C4-2B (cell line): ENCODE measurements around the gene SOX5.

Source experiments
- H3K27ac ChIP-seq: fragments of 450-650 bp; 2 replicates; pipeline ENCODE4 v1.5.1; 2017
- ZFX ChIP-seq: fragments of 450-650 bp; IDR thresholded peaks from 2 replicates; pipeline ENCODE4 v1.6.1; 2017
- TF ChIP-seq, protein P1 (sequence below): fragments of 450-650 bp; conservative IDR thresholded peaks from 2 replicates; pipeline ENCODE4 v1.5.1; 2017; ENCODE audit warnings: mild to moderate bottlenecking

Gene SOX5

DNA sequence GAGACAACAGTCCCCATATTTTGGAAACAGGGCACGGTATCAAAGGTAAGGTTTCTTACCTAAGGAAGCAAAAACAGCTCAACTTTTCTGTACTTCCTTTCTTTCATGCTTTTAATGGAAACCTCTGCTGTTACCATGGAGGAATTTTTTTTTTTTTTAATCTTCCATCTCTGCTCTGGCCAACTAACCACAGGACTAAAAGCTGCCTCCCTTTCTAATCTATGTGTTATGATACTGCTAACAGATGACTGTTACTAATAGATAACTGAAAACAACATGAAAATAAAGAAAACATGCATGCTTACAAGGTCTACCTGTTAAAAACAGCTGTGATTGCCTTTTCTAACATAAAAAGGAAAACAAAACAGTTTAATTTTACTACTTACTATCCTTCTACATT, 168.4 kb downstream of the SOX5 start:
- TF ChIP-seq ZFX: no peak
- TF ChIP-seq, protein P1, sequence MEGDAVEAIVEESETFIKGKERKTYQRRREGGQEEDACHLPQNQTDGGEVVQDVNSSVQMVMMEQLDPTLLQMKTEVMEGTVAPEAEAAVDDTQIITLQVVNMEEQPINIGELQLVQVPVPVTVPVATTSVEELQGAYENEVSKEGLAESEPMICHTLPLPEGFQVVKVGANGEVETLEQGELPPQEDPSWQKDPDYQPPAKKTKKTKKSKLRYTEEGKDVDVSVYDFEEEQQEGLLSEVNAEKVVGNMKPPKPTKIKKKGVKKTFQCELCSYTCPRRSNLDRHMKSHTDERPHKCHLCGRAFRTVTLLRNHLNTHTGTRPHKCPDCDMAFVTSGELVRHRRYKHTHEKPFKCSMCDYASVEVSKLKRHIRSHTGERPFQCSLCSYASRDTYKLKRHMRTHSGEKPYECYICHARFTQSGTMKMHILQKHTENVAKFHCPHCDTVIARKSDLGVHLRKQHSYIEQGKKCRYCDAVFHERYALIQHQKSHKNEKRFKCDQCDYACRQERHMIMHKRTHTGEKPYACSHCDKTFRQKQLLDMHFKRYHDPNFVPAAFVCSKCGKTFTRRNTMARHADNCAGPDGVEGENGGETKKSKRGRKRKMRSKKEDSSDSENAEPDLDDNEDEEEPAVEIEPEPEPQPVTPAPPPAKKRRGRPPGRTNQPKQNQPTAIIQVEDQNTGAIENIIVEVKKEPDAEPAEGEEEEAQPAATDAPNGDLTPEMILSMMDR: no peak
- no peak overlapping the region for H3K27ac ChIP-seq

GRCh38 chr12:23775208-23775607, 174.3 kb downstream of the SOX5 start:
- TF ChIP-seq, protein P1: no peak
- TF ChIP-seq ZFX: no peak
- no peak overlapping the region for H3K27ac ChIP-seq

DNA sequence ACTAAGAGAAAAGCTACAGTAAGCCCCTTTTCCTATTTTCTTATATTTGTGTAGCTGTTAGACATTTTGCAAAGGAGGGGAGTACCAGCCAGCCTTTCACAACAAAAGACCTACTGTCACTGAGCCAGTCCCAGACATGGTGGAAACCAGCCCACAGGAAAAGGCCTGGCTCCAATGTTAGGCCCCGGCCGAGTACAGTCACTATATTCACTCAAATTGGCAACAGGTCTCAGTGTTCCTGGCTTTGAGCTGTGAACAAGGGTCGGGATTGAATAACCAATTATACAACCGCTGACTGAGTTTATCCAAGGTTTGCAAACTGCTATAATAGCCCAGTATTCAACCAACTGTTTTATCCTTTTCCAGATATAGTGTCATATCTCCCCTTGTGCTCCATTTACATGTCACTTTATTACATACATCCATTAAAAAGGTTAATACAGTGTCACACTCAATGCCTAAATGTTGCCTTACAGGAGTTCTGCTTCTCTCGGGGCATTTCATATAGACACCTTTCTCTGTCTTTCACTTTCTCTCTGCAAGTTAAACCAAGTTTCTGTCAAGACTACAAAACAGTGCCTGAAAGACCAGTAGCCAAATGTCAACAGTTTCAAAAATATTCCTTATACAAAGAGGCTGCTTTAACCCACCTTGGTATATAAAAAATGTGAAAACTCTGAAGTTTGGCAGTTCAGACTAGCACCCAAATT, 178.1 kb downstream of the SOX5 start:
- no peak overlapping the region for H3K27ac ChIP-seq
- no peak for TF ChIP-seq ZFX
- TF ChIP-seq, protein P1: no peak

GRCh38 chr12:23770202-23770938, 179.1 kb downstream of the SOX5 start:
- H3K27ac ChIP-seq: no peak overlapping the region
- TF ChIP-seq, protein P1: no peak

GRCh38 chr12:23767834-23768233, 181.6 kb downstream of the SOX5 start:
- no peak overlapping the region for H3K27ac ChIP-seq

GRCh38 chr12:23763724-23764123, 185.7 kb downstream of the SOX5 start:
- TF ChIP-seq, protein P1: no peak
- no peak for TF ChIP-seq ZFX
- no peak overlapping the region for H3K27ac ChIP-seq

More at GRCh38 chr12:23767834-23768233, 181.6 kb downstream of the SOX5 start:
- TF ChIP-seq, protein P1: no peak
- no peak for TF ChIP-seq ZFX

DNA sequence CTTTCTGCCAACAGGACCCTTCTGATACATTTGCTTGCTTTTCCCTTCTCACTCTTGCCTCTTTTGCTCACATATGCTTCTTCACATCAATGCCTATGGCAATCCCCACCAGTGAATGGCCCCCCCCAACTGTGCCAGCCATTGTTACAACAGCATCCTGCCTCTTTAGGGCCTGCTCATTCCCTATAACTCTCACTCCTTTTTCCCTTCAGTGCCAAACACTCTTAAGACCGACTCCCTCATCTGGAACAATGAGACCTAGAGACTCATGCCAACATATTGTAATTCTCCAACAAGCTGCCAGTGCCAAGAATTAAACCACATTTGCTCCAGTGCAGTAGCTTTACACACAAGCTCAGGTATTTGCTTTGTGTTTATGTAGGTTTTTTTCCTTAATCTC, 189.0 kb downstream of the SOX5 start:
- TF ChIP-seq ZFX: no peak
- TF ChIP-seq, protein P1: no peak
- H3K27ac ChIP-seq: no peak overlapping the region
